Keratinocyte (primary cell): ENCODE data around the gene SH3PXD2B.
"Not testable (repeated sequence)": the region's sequence is repeated elsewhere in the genome, so short reads cannot be mapped to it uniquely, and the experiment has no call there.

Experiments used
- EZH2 ChIP-seq: IDR thresholded peaks from one replicate; pipeline ENCODE4 v1.6.1; 2012; ENCODE audit warnings: inconsistent platforms, mild to moderate bottlenecking, low read length, moderate library complexity
- TF ChIP-seq, protein P1 (sequence below), 3 experiments: IDR thresholded peaks in 1 of 3; conservative IDR thresholded peaks in 1 of 3; optimal IDR thresholded peaks in 1 of 3; 2 replicates in 2 of 3; 3 replicates in 1 of 3; pipeline versions ENCODE3 to v1.5.1; 2011; ENCODE audit warnings: low read length in 3 of 3, mild to moderate bottlenecking in 3 of 3, moderate library complexity in 2 of 3, control low read depth in 1 of 3, inconsistent platforms in 1 of 3; ENCODE audit not compliant: insufficient read depth in 2 of 3; ENCODE audit errors: extremely low read depth in 1 of 3

DNA sequence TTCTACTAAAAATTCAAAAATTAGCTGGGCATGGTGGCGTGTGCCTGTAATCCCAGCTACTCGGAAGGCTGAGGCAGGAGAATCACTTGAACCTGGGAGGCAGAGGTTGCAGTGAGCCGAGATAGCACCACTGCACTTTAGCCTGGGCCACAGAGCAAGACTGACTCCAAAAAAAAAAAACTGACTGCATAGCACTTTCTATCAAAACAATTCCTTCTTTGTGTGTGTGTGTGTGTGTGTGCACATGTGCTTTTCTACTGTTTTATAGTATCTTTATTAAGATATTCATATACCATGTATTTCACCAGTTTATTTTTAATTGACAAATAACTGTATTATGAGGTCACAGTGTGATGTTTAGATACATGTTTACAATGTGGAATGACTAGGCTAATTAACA is 167.2 kb downstream of the SH3PXD2B start:
- TF ChIP-seq, protein P1, sequence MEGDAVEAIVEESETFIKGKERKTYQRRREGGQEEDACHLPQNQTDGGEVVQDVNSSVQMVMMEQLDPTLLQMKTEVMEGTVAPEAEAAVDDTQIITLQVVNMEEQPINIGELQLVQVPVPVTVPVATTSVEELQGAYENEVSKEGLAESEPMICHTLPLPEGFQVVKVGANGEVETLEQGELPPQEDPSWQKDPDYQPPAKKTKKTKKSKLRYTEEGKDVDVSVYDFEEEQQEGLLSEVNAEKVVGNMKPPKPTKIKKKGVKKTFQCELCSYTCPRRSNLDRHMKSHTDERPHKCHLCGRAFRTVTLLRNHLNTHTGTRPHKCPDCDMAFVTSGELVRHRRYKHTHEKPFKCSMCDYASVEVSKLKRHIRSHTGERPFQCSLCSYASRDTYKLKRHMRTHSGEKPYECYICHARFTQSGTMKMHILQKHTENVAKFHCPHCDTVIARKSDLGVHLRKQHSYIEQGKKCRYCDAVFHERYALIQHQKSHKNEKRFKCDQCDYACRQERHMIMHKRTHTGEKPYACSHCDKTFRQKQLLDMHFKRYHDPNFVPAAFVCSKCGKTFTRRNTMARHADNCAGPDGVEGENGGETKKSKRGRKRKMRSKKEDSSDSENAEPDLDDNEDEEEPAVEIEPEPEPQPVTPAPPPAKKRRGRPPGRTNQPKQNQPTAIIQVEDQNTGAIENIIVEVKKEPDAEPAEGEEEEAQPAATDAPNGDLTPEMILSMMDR (optimal IDR thresholded peaks at IDR 0.05 in 1 of 3, IDR thresholded peaks at IDR 0.05 in 1 of 3, conservative IDR thresholded peaks at IDR 0.05 in 1 of 3; ENCODE audit: extremely low read depth in 1 of 3, insufficient read depth in 2 of 3, low read length in 3 of 3) = not testable (repeated sequence)
- not testable (repeated sequence) for TF ChIP-seq EZH2
